NCI-H187 treated with DMSO at 0.1 percent for 48 hours (cell line): ENCODE results near the gene FTCDNL1.

ENCODE experiments used
- DNase-seq: peaks from one replicate; lab custom pipeline; 2025; lab: John Stamatoyannopoulos, UW

FTCDNL1 gene

GRCh38 chr2:199850718-199851500, at the start of gene FTCDNL1:
TSS of gene FTCDNL1 (minus strand) at chr2:199851192. CDS start at chr2:199848962, 2,230 bp downstream.
- DNase-seq = no peak

GRCh38 chr2:199896617-199897016, 45.6 kb upstream of the FTCDNL1 start:
- no peak for DNase-seq

GRCh38 chr2:199895406-199895805, 44.4 kb upstream of the FTCDNL1 start:
- no peak for DNase-seq

- DNase-seq = no peak
These were observed 32.7 kb upstream of the FTCDNL1 start for GRCh38 chr2:199883474-199884212.

- DNase-seq = no peak
These were observed 31.7 kb upstream of the FTCDNL1 start for GRCh38 chr2:199882667-199883066.

GRCh38 chr2:199875400-199875799, 24.4 kb upstream of the FTCDNL1 start:
- DNase-seq = no peak

GRCh38 chr2:199874209-199874608, 23.2 kb upstream of the FTCDNL1 start:
- no peak for DNase-seq

- no peak for DNase-seq
These were observed 19.6 kb upstream of the FTCDNL1 start for GRCh38 chr2:199870581-199870980.

- no peak for DNase-seq
These were observed 18.7 kb upstream of the FTCDNL1 start for GRCh38 chr2:199869653-199870052.

- no peak for DNase-seq
These were observed 18.2 kb upstream of the FTCDNL1 start for GRCh38 chr2:199869227-199869541.

- DNase-seq = no peak
These were observed 17.6 kb upstream of the FTCDNL1 start for GRCh38 chr2:199868431-199869226.

GRCh38 chr2:199865905-199866304, 14.9 kb upstream of the FTCDNL1 start:
- no peak for DNase-seq

- no peak for DNase-seq
These were observed 11.8 kb upstream of the FTCDNL1 start for GRCh38 chr2:199862788-199863187.

GRCh38 chr2:199861132-199861774, 10.3 kb upstream of the FTCDNL1 start:
- no peak for DNase-seq

- DNase-seq = no peak
These were observed 4.8 kb upstream of the FTCDNL1 start for GRCh38 chr2:199855812-199856211.

- no peak for DNase-seq
These were observed 891 bp upstream of the FTCDNL1 start for GRCh38 chr2:199851883-199852282.

- no peak for DNase-seq
These were observed 464 bp upstream of the FTCDNL1 start for GRCh38 chr2:199851501-199851810.

- DNase-seq = no peak
These were observed 724 bp downstream of the FTCDNL1 start for GRCh38 chr2:199850218-199850717.

- DNase-seq = no peak
These were observed 2.4 kb downstream of the FTCDNL1 start for GRCh38 chr2:199848389-199849130.

- no peak for DNase-seq
These were observed 3.7 kb downstream of the FTCDNL1 start for GRCh38 chr2:199847181-199847864.
